Activated T-cell treated with anti-CD3 and anti-CD28 coated beads, Interleukin-2, amount 50 U/mL, for 1 hour (primary cell): ENCODE measurements around the gene DMRTB1.

Source experiments
- DNase-seq: peaks from one replicate; pipeline ENCODE4 v3.0.0-alpha.2; 2020

DMRTB1 gene

DNA sequence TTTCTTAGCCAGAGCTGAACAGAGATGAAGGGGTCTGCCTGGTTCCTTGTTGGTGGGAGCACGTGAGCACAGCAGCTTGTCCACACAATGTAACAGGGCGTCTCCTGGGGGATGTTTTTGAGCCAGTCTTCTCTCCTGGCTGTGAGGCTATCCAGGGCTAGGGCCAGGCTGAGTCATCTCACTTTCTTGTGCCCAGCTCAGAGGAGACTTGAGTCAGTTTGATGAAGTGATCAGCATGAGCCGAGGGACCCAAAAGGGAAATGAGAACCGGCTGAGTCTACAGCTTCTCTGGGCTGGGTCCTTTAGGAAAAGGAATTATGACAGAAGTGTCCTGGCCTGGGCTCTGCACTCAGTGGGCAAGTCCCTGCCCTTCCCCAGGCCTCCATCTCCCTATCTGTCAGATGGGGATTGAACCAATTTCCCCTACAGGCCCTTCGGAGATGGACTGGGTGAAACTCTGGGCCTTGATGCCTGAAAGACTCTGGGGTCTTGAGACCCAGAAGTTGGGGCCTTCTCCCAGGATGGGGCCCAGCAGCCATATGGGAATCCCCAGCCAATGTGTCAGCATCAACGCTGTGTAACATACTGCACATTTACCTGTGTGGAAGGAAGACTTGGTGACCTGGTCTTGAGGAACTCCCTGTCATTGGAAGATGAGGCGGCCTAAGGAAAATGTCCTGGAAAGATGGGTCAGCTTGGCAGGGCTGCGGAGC lies 36.6 kb downstream of the DMRTB1 start:
- no peak for DNase-seq

DNA sequence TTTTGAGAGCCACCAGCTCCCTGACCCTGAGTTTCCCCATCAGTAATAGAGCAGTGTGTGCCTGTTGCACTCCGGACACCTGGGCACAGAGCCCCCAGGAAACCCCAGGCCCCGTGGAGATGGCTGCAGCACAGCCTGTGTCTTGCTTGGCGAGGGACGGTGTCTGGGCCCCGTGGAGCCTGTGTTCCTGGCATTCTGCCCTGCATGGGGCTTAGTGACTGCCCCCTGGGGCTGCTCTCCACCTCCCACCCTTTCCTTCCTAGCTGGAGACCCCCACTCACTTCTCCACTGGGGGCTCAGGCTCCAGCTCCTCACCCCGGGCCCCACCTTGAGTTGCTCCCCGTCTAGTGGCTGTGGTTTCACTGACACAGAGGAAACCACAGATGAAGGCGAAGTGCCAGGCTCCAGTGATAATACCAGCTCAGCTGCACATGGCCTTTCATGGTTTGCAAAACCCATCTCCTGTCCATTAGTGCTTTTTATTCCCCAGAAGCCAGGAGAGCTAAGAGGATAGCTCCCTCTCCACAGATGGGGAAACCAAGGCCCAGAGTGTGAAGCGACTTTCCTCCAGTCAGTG lies 39.4 kb downstream of the DMRTB1 start:
- no peak for DNase-seq

DNA sequence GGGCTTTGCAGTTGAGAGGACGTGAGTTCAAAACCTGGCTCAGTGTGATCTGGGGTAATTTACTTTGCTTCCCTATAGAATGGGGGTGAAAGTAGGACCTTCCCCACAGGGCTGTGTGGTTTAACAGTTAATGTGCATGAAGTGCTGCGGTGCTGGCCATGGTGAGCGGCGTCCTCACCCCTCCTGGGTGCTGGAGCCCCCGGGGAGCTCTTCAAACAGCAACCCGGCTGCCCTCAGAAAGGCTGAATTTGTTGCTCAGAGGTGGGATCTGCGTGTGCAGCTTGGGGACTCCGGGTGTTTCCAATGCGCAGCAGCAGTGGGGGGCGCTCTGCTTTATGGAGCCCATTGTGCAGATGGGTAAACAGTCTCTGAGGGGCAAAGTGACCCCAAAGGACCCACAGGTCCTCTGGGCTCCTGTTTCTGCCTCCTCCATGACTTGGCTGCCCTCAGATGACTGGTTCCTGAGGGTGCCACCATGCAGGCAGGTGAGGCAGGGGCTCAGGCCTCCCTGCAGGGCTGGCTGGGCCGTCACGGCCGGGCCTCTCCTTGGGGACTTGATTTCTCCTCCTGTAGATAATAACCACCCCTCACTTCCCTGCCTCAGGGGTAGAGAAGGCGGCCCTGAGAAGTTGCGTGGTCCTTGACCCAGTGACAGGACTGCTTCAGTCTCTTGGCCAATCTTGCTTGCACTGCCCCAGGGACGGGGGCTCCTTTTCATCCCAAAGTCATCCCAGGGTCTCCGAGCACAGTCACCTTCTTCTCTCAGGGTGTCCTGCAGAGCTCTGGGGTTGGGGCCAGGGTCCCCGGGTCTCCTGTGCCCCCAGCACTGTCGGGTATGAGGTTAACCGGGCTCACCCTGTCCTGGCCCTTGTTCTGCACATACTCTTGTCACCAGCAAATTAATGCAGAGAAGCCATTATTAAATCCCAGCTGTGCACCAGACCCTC lies 40.3 kb downstream of the DMRTB1 start:
- no peak for DNase-seq

DNA sequence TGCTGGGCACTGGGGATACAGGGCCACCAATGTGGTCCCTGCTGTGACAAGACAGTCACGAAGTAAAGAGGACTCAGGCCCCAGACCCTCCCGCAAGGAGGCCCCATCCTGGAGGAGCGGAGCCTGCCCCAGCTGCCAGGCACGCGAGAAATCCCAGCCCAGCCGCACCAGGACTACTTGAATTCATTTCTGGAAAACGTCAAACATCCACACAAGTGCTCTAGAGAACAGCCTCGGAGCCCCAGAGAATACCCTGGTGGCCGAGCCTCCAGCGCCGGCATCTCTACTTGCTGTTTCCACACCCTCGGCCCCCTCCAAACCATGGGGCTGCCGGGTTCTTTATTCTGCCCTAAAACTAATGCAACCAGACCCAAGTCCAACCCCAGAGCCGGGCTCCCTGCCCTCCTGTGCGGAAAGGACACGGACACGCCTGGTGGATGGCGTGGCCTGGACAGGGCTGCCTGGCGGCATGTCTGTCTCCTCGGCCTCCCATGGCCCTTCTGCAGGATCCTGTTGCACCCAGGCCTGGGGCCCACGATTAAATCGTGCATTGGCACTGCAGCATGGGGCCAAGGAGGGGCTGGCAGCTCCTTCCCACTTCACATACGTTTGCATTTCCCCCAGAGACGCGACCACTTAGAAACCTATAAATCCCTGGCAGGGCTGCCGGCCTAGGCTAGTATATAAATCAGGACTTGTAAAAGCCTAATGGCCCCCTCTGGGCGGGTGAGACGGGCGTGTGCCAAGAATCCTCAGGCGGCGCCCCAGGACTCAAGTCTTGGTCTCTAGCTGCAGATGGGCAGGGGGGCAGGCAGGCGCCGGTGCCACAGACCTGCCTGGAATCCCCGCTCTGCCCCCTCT lies 41.2 kb downstream of the DMRTB1 start:
- no peak for DNase-seq

DNA sequence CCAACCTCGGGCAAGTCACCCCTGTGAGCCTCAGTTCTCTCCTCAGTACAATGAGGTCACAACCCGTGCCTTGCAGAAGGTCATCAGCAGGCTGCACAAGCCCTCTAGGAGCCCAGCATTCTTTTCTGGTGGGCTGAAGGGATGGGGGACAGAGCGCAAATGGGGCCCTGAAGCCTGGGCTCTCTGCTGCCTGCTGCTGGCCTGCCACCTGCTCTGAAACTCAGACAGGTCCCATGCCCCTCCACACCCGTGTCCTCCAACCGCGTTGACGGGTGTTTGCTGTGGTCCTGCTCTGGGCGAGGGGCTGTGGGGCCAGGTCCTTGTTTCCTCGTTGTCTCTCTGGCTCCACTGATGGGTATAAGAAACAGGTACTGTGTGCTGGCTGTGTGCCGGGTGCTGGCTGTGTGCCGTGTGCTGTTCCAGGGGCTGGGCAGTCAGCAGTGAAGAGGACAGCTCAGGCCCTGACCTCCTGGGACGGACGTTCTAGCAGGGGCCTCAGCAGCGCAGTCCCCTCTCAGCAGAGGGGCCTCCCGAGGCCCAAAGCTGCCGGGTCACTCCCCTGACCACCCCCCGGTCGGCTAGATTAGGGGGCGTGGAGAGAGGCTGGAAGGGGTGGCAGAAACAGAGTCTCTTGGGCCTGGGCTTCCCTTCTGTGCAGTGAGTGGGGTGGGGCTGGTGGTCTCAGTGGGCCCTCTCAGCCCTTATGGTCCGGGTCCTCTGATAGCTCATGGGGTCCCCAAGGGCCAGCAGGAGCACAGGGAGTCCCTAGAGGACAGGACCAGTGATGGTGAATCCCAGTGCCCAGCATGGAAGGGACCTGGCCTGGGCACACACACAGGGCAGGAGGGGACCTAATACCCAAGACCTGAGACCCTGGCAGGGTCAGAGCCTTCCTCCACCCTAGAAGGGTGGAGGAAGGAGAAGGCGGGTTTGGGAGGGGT lies 42.1 kb downstream of the DMRTB1 start:
- no peak for DNase-seq

DNA sequence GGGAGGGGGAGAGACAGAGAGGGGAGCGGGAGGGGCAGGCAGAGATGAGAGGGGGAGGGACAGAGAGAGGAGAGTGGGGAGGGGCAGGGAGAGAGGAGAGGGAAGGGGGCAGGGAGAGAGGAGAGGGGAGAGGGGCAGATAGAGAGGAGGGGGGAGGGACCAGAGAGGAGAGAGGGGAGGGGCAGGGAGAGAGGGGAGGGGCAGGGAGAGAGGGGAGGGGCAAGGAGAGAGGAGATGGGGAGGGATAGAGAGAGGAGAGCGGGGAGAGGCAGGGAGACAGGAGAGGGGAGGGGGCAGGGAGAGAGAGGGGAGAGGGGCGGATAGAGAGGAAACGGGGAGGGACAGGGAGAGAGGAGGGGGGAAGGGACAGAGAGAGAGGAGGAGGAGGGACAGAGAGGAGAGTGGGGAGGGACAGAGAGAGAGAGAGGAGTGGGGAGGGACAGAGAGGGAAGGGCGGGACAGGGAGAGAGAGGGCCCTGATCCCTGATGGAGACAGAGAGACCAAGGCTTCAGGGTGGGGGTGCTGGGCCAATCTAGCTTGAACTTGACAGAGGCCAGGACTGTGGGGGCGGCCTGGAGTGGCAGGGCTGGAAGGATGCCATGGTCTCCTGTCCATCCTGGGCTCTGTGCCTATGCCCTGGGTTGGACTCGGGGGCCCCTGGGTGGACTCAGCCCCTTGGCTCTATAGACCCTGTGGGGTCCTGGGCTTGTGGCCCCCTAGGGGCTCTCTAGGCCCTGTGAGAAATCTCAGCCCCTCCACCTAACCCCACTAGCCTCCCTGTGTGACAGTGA lies 43.6 kb downstream of the DMRTB1 start:
- no peak for DNase-seq

DNA sequence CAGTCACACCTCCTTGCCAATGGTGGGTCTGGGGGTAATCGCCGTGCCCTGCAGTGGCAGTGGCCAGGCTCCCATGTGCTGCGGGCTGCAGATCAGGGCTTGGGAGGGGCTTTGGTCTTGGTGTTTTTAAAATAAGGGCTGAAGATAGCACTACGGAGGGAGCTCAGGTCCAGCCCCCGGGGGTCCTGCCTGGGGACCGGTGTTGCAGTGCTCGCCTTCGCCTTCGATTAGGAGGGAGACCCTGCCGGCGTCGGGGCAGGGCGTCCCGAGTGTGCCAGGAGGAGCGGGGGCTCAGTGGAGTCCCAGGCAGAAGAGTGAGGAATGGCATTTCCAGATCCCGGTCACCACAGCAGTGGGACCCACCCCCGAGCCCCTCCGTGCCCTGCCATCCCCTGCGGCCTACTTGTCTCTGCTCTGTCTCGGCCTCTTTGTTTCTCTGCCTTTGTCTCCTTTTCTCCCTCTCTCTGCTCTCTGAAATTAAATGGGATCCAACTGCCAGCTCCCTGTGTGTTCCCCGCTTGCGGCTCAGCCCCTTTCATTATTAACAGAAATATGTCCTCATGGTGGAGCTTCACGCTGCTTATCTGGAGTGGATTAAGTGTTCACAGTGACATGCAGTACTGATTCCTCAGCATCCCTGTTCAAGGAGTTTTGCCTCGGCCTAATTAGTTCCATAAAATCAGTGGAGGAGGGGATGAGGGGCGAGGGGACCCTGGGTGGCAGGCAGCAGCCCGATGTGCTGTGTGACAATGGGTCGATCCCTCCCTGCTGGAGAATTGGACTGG lies 44.4 kb downstream of the DMRTB1 start:
- DNase-seq, result no peak

DNA sequence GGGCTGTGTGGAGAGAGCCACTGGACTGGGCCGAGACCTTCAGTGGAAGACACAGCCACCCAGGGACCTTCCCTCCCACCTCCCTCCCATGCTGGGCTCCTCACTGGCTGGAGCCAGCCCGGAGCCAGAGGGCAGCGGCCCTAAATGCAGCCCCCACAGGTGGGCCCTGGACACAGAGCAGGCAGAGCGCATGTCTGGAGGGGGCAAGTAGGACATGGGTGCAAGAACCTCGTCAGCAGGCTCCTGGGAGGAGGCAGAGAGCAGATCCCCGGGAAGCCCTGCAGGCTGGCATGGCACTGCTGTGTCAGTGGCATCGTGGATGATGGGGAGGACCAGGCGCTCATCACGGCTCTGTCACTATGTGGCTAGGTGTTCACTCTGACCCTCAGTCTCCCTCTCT lies 45.7 kb downstream of the DMRTB1 start:
- DNase-seq, result no peak

DNA sequence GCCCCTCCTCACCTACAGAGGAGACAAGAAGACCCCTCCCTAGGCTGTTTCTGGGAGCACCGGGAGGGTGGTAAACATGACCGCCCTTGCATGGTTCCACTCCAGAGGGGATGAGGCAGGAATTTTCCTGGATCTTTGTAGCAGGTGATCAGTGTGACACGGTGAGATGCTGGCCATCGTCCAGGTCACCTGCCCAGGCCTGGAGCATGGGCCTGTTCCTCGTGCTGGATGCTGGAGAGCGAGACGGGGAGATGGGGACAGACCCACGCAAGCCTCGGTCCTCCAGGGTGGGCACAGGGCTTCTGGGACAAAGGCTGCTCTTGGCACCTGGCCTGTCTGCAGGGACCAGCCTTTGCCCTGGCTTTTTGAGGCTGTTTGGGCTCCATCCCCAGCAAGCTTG lies 46.2 kb downstream of the DMRTB1 start:
- DNase-seq, result no peak

DNA sequence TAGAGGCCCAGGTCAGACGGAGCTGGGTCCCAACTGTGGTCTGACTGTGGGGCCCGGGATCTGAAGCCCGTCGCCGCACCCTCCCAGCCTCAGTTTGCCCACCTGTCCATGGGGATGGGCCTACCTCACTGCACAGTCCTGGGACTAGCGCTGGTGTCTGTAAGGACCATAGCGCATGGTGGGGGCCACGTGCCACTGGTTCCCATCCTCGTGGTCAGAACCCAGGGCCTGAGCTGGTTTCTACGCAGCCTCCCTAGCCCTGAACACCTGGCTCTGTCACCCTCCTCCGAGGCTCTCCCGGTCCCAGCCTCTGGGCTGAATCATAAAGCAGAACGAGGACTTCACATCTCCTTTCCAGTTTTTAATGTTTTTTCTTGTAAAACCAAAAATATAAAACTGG lies 46.7 kb downstream of the DMRTB1 start:
- DNase-seq, result no peak

DNA sequence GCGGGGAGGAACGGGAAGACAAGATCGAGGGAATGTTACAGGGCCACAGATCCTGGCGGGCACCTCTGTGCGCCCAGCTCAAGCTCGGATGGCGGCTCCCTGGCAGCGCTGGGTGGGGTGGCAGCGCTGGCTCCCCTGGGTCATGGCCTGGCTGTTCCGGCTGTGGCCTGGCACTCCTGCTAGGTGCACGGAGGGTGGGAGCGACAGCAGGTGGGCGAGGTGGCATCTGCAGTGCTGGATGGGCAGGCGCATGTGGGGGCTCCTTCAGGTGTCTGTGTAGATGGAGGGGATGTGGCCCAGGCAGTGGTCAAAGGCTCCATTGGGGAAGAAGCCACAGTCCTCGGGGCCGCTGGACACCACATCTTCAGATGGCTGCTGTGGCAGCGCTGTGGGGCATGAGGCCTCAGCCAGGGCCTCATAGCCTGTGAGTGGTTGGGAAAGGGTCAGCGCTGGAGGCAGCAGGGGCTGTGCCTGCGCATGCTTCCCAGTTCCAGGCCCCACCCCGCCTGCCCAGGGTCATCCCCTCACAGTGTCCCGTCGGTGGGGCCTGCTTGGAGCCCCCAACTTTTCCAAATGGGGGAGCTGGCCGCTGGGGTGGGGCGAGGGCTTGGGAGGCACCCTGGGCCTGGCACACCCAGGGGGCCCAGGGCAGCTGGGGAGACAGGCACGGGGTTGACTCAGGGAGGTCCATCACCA lies 47.3 kb downstream of the DMRTB1 start:
- no peak for DNase-seq

DNA sequence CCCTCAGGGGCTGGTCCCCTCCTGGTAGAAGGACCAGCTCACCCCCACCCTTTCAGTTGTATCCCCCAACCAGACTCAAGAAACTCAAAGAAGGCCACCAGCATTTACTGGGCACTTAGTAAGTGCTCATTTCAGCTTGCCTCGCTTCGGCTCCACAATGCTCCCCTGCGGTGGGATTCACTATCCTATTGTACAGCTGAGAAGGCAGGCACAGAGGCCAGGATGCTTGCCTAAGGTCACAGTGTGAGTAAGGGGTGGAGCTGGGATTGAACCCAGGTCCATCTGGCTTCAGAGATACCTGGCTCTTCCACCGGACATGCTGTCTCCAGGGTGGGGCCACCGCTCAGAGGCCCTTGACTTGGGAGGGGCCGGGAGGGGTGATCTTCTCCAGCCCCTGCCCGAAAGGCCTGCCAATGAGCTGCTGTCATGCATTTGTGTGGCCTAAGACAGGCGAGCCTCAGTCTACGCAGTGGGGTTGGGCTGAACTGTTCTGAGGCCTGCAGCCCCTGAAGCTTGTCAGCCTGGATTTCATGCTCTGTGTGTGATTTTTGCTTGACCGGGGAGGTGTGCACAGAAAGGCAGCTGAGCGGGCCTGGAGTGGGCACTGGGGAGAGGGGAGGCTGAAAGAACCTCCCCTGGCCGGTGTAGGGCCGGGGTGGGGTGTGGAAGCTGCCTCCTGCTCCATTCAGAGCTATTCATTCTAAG lies 48.1 kb downstream of the DMRTB1 start:
- no peak for DNase-seq

DNA sequence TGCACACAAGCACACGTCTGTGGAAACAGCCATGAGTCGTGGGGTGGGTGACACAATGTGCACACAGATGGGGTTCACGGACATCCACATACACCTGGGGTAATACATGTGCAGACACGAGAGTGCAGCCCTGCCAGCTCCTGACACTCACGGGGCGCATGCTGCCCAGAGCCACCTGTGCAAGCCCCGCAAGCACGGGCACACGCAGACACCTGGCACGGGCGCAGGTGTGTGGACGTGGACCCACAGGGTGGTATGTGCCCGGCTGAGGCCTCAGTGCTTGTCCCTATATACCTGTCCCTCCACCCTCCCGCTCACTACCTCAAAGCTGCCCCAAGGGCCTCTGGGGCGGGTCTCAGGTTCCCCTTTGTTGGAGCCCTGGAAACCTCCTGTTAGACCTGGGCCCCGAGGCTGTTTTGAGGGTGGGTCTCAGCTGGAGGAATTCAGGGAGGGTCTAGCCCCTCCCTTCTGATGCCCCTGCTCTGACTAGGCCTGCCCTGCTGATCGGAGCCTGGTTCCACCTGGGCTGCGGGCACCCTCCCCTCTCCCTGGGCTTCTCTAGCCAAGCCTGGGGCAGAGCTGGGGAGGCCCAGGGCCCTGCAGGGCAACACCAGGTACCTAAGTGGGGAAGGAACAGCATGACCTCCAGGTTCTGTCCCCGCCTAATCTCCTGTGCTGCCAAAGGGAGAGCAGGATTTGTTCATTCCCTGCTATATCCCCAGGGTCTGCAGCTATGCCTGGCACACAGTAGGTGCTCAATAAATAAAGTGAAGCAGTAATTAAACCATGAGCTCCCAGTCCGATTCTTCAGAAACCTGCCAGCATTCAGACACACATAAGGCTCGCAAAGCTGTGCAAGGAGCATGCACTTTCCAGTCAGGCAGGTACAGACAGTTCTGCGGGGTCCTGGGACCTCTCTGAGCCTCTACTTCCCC lies 49.1 kb downstream of the DMRTB1 start:
- no peak for DNase-seq

DNA sequence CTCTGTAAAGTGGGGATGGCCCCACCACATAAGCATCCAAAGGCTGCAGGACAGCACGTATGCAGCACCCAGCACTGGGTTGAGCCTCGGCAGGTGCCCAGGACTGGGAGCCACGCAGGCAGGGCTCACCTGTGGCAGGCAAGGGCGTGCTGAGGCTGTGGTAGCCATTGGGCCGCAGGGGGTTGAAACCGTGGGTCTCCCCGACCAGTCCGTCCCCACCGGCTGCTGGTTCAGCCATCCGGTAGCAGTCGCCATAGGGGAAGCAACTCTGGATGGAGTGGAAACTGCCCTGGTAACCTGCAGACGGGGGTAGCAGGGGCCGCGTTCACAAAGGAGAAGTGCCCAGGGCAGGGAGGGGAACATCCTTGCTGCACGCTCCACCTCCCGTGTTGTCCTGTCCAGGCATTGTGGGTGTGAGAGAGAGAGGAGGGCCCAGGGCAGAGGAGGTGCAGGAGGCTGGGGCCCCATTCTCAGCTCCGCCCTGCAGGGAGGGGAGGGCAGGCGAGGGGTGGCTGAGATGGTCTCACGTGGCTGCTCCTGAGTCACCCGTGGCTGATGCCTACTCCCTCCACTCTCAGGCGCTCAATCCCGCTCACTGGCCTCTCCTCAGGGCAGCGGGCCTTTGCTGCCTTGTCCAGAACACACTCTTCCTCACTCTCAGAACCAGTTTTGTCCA lies 49.9 kb downstream of the DMRTB1 start:
- no peak for DNase-seq

DNA sequence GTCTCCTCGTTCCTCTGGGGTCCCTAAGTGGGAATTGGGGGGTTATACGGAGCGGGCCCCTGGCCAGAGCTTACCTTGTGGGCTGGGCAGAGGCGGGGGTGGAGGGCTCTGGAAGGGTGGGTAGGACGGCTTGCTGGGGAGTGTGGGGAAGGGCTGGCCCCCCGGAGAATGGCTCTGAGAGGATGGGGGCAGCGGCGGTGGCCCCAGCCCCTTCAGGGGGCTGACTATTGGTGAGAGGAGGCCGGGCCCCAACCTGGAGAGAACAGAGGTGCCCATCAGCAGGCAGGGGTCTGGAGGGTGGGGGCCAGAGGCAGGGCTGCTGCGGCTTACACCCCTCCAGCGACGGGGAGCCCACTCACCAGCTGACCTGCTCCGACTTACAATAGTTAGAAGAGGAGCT lies 50.6 kb downstream of the DMRTB1 start:
- DNase-seq, result no peak

DNA sequence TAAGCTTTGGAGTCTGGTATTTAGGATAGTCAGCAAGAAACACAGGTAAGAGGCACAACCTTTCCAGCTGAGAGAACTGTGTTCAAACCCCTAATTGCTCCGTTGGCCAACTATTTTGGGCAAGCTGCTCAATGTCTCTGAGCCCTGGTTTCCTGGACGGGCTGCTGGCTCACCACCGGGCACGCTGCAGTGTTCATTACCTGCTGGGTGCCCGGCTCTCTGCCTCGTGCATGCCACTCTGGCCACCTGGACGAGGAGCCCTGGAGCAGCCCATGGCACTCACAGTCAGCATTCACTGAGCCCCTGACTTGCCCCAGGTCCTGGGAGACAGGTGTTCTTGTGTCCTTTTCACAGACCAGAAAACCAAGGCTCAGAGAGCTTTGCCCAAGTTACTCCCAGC lies 51.0 kb downstream of the DMRTB1 start:
- no peak for DNase-seq
